ENCODE data around the gene SERPINB12.

The SERPINB12 gene

GRCh38 chr18:63596964-63597363 is 54.8 kb downstream of the SERPINB12 start:
- no peak for DNase-seq (ENCODE audit: low spot score)
- no peak for FAIRE-seq

DNA sequence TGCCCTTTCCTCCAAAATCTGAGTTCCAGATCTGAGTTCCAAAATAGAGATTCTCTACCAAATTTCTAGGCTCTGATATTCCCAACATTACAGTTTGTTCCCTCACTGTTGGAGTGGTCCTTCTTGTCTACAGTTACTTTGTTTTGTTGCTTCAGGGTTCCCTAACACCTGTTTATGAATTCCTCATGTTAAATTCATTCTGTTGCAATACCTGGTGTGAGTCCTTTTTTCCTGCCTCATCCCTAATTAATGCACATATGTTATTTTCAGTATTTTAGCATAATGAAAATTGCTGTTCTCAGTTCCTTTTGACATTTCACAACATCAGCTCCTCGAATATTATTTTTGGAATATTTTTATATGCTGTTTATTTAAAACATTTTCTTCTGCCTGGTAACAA is 61.2 kb downstream of the SERPINB12 start:
- DNase-seq (ENCODE audit: low spot score), result no peak
- FAIRE-seq, result no peak

DNA sequence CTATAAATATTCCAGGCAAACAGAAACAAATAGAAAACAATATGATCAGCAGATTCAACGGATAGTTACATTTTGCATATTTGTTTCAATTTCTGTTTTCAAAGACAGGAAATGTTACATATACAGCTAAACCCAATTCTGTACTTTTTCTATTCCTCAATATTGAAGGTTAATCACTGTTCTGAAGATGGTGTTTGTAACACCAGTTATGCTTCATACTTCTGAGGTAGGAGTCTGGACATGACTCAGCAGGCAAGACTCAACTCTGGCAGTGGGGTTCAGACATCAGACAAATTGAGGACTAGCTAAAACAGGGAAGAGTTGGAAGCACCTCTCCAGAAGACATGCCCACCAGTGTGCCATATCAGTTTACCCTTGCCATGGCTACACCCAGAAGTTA is 61.6 kb downstream of the SERPINB12 start:
- DNase-seq (ENCODE audit: low spot score), result no peak
- FAIRE-seq, result no peak

GRCh38 chr18:63604791-63605567 is 62.8 kb downstream of the SERPINB12 start:
- DNase-seq (ENCODE audit: low spot score) (no peak), FAIRE-seq (no peak)

DNA sequence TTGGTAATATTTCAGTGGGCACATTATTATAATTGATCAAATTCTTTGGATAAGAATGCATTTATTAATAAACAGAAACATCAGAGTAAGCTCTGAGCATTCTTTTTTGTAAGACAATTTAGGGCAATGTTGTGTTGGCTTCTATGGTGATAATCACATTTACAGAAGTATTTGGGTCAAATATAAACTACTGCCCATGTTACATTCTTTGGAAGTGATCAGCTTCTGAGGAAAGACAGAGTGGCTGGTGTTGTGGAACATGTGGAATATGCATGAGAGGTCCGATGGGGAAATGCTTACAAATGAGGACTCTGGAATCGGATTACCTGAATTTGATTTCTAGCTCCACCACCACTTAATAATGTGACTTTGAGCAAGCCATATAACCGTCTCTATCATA is 64.4 kb downstream of the SERPINB12 start:
- no peak for DNase-seq (ENCODE audit: low spot score)
- FAIRE-seq, result no peak

DNA sequence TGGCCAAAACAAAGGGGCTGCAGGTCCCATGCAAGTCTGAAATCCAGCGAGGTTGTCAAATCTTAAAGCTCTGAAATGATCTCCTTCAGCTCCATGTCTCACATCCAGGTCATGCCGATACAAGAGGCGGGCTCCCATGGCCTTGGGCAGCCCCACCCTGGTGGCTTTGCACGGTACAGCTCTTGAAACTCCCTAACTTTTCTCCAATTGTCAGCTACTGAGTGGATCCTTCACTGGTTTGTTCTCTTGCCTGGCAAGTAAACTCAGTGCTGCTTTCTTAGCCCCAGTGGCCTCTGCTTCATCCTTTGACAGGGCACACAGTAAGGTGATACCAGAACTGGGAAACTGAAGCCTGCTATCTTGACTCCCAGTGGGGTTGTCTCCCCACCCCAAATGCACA is 71.3 kb downstream of the SERPINB12 start:
- FAIRE-seq (no peak), DNase-seq (ENCODE audit: low spot score) (no peak)

- DNase-seq (ENCODE audit: low spot score), result no peak
- FAIRE-seq, result no peak
These were observed 75.1 kb downstream of the SERPINB12 start for GRCh38 chr18:63617049-63617914.

GRCh38 chr18:63617915-63618234 is 75.7 kb downstream of the SERPINB12 start:
- DNase-seq (ENCODE audit: low spot score), result no peak
- FAIRE-seq, result no peak
